GM21786 (cell line): ENCODE measurements around the gene EPHA7.

Experiments
- ATAC-seq: cut with Tn5 transposase; IDR thresholded peaks from one replicate; pipeline ENCODE4 v1.9.1; 2021; ENCODE audit not compliant: unreplicated experiment

Gene EPHA7

DNA sequence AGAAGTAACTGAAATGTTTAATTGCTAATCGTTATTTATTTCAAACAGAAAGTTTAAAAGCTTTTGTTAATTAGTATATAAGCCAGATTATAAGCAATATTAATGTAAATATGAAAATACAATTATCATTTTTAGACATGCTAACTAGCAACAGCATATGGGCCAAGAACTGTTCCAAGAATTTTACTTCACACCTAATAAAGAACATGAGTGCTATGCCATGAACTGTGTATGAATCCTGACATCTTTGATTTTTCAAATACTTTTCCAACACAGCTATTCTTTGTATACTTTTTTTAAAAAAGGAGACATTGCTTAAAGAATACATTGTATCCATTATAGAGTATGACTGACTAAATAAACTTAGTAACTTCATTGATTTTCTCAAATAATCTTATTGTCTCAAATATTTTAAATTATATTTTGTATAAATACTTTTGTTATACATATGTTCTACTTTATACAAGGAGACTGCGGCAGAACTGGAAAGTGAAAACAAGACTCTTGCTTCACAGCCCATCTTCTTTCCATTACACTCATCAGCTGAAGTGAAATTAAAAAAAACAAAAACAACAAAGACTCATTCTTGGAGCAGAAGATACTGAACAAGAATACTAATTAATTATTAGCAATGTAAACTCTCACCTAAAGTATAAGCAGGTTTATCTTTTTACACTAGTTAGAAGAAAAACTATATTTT is 89.9 kb downstream of the EPHA7 start:
- no peak for ATAC-seq

DNA sequence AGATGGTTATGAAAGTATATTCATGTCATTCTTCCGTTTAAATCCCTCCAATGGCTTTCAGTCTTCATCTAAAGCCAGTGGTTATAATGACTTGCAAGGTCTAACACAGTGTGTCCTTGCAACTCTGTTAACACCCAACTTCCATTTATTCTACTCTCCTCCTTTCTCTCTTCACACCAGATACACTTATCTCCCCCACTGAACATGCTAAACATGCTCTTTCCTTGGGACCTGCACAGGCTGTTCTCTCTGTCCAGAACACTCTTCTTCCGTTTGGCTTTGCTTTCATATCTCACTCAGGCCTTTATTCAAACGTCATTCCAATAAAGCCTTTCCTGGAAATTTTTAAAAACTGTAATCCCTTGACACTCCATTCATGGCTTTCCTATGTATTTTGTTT is 91.5 kb downstream of the EPHA7 start:
- no peak for ATAC-seq

DNA sequence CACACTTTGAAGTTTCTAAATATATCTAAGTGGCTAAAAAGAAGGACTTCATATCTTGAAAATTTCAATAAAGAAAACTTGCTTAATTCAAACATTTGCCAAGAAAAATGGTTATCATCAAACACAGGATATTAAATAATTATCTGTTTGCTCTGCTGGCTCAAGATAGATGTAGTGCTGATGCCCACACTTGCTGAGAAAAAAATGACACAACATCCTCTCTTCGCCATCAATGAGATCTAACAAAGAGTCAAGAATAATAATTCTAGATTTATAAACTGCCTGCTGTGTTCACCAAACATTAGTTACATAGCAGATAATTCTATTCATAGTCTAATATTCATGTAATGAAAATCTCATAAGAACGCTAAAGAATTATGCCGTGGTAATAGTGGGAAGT is 93.6 kb downstream of the EPHA7 start:
- no peak for ATAC-seq

DNA sequence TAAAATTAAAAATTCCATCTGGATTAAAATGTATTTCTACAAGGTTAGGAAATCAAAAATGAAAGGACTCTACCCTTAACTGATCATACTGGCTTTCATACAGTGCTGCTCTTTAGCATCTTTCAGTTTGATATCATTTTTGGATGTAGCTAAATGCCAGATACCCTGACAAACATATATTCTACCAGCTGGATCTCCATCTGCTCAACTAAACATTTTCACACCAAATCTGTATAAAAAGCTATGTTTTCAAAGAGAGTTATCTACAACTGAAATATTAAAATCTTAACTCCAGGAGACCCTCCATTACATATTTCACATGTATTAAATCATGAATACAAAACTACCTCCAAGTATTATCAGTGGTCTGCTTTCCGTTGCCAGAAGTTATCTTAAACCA is 95.7 kb downstream of the EPHA7 start:
- ATAC-seq, result no peak

DNA sequence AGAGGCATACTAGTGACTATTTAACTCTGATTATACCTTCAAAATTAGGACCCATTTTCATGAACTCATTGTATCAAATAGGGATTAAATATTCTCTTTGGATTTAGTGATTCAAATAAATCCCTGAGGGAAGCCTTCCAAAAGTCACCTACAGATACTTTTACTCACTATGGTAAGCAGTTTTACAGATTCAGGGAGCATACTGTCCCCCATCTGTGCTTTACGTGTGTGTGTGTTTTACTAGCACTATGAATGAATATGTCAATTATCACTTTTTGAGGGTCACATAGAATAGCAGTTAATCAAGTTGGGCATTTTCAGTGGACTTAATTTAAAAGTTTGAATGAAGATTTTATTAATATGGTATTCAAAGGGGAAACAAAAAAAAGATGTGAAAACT is 96.7 kb downstream of the EPHA7 start:
- no peak for ATAC-seq

DNA sequence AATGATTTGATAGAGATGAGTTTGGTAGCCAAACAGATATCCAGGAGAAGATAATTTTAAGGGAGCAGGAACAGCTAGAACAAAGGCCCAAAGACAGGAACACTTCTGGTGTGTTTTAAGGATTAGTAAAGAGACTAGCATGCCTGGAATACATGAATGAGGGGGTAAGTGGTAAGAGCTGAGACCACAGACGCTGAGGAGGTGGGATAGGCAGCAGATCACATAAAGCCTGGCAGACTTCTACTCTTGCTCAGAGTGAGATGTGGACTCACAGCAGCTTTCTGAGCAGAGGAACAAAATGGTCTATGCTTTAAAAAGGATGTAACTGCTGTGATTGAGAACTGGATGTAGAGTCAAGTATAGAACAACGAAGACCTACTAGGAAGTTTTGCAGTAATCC is 100.1 kb downstream of the EPHA7 start:
- ATAC-seq, result no peak

DNA sequence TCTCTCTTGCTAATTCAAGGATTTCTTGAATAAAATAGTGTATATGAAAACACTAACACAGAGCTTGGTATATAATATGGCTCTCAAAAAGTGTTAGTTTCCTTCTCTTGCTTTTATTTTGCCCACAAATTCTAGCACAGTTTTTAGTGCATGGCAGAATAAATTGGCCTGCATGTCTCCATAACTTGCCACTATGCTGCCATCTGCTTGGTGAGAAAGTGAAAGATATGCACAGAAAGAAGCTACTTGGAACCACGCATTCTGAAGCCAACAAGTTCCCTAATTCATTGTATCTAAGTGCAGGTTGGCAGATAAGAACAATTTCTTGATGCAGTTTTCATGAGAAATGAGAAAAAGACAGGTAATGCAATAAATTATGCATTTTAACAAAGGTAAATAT is 101.2 kb downstream of the EPHA7 start:
- no peak for ATAC-seq

DNA sequence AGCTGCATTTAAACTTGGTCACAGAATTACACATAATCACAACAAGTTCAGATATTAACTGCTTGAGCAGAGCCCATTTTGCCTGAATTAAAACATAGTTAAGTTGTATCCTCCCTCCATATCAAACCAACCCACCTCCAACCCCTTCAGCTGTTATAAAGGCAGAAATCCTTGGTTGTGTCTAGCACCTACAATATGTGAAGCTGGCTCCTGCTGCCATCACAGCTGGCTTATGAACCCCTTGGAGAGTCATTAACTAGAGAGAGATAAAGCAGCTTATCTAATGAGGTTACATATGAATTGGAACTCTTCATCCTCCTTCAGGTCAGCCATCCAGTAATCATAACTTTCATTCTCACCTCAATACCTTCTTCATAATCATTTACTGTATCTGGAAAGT is 101.8 kb downstream of the EPHA7 start:
- no peak for ATAC-seq

DNA sequence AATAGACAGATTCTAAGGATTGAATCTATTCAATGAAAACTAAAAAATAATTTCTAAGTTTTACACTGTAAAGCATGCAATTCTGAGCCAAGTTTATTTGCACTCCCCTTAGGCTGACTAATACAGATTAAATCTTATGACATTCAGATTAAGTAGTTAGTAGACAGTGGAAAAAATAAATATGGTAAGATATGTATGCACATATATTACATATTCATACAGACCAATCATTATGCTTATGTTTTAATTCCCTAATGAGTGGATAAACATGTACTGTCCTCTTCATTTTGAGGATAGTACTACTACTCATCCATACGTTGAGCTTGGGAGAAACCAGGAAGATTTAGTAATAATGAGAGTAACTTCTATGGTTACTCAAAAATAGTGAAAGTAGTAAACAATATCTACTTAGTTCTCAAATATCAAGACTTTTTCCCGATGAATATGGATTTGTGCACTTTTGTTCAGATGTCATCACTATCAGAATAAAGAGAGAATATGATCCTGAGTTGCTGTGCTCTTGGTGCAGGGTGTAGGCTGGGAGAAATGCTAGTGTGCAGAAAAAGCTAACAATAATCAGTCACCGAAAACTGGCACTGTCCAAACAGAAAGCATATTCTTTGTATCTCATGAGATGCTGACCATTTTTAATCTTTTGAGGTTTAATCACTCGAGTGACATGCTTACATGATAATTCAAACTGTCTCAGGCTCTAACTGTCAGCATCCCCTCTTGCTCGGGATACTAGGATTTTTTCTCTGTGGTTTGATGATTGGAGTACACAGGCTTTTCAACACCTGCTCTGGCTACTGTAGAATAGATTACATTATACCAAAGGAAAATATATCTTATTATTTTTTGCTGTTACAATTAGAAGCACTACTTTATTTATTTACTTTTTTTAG is 111.6 kb downstream of the EPHA7 start:
- no peak for ATAC-seq

DNA sequence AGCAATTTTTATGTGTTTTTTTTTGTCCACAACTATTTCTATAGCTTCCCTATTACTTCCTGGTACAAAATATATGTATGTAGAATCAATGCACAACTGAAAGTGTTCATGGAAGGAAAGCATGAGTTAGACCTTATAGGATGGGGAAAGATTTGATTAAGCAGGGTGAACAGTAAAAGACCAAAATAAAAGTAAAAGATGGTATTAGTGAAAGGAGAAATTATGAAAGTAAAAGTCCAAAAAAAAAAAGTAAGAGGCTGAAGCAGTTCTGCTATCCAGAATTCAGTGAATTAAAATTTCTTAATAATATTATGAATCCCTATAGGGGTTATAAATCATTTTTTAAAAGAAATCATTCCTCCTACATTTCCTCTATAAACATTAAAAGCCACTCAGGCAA is 114.3 kb downstream of the EPHA7 start:
- ATAC-seq, result no peak

DNA sequence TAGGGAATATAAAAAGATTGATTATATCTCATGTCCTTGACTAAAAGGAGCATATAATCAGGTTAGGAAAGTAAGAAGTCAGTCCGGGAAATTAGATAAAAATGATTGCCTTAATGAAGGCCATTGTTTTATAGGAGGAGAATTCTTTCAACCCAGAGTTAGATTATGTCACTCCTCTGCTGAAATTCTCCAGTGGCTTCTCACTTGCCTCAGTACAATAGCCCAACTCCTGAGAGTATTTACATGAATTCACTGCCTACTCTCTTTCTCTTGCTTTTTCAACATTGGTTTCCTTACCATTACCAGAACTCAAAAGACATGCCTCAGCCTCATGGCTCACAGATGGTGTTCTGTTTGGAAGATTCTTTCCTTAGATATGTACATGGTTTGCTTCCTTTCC is 114.9 kb downstream of the EPHA7 start:
- ATAC-seq, result no peak

DNA sequence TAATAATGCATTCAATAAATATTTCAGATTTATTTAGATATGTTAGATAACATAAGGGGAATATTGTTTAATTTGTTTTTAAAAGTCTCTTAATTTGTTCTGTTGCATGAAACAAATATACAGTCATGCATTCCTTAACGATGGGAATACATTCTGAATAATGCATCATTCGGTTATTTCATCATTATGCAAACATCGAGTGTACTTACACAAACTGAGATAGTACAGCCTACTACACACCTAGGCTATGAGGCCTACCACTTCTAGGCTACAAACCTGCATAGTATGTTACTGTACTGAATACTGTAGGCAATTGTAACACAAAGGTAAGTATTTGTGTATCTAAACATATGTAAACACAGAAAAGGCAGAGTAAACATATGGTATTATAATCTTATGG is 118.7 kb downstream of the EPHA7 start:
- no peak for ATAC-seq

DNA sequence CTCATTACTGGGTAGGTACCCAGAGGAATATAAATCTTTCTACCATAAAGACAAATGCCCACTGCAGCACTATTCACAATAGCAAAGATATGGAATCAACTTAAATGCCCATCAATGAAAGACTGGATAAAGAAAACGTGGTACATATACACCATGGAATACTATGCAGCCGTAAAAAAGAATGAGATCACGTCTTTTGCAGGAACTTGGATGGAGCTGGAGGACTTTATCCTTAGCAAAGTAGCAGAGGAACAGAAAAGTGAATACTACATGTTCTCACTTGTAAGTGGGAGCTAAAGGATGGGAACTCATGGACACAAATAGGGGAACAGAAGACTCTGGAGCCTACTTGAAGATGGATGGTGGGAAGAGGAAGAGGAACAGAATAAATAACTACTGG is 119.7 kb downstream of the EPHA7 start:
- ATAC-seq, result no peak

DNA sequence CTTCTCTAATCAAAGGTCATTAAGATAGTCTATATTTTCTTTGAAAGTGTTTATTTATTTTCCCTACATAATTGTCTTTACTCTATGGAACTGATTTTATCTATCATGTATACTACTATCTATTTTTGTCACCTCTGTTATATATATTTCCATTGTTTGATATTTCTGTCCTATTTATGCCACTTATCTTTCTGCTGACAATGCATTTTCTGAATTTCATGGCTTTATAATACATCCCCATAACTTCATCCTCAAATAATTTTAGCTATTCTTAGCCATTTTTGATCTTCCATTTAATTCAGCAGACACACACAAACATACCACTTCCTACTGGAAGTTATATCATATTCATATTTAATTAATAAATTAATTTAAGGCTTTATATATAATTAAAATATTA is 123.7 kb downstream of the EPHA7 start:
- ATAC-seq, result no peak

DNA sequence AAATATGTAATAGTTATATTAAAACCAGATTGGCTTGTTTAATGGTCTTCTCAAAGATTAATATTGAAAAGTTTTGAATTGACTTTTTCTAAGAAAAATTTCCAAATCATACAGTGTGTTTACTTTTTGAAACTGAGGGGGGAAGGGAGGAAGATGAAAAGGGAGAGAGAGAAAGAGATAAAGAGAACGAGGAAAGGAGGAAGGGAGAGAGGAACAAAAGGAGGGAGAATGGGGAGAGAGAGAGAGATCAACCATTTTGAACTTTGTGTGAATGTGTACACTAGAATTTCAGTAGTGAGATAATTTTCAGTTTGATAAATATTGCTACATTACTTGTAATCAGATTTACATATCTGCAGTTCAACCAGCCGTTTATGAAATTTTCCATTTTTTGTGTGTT is 124.5 kb downstream of the EPHA7 start:
- no peak for ATAC-seq

DNA sequence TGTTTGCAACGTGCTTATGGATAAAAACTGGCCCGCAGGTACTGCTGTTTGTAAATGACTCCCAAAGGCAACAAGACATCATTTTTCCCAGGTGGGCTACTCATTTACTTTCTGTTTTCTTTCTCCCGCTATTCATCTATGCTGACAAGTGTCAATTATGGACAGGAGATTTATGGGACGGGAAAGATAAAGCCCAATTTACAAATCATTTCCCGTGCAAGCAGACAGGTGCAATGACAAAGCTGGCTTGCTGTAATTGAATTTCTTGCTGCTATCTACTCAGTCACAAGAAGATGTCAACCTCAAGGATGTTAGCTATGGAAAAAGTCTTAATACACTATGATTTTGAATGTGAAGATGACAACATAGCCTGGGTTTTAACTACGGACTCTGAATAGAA is 125.5 kb downstream of the EPHA7 start:
- ATAC-seq, result no peak

DNA sequence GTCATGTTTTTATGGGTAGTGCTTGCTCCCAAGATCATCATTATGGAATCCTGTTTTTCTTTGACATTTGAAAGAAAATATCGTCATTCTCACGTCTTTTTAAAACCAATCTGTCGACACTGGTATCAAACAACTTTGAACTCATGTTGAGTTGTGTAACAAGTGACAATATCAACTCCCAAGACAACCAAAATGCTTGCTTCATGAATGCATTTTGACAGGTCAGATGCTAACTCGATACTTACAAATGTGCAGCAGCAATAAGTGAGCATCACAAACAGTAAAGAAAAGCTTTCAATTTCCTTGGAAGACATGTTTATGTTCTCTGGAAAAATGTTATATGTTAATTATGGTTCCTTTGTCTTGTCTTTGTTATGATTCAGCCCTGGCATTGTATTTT is 125.9 kb downstream of the EPHA7 start:
- ATAC-seq, result no peak

DNA sequence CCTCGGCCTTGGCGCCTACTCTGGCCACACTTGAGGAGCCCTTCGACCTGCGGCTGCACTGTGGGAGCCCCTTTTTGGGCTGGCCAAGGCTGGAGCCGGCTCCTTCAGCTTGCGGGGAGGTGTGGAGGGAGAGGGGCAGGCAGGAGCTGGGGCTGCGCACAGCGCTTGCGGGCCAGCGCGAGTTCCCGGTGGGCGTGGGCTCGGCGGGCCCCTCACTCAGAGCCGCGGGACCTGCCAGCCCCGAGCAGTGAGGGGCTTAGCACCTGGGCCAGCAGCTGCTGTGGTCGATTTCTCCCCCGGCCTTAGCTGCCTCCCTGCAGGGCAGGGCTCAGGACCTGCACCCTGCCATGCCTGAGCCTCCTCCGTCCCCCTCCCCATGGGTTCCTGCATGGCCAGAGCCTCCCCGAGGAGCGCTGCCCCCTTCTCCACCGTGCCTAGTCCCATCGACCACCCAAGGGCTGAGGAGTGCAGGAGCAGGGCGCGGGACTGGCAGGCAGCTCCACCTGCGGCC is 136.8 kb downstream of the EPHA7 start:
- no peak for ATAC-seq

DNA sequence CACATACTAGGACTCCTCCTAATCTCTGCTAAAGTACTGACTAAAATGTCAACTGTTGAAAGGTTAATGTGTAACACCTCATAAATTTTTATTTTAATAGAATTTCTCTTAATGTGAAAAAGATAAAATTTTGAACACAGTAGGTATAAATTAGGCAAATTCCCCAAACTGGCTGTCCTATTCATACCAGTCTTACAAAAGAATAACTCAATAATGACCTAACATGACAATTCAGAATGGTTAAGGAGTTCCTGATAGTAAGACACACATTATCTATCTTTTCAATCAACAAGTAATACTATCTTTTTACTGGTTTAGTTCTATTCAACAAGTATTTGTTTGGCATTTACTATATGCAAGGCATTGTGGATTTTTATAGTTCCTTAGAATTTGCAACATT is 141.1 kb downstream of the EPHA7 start:
- no peak for ATAC-seq

DNA sequence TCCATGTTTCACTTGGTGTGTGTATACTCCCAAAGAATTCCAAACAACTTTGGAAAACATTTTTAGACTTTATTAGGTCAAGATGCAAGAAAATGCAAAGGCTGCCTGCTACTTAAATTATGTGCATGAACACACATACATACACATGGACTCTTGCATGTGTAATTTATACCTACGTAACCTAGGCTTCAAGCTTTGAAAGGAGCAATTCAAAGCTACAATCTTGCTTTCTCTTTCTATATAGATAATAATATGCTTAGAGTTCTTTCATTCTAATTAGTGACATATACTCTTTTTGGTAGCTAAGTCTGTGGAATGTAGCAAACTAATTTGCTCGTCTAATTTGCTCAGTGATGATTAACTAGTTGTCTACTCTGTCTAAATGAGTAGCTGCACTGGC is 146.5 kb downstream of the EPHA7 start:
- ATAC-seq, result no peak

DNA sequence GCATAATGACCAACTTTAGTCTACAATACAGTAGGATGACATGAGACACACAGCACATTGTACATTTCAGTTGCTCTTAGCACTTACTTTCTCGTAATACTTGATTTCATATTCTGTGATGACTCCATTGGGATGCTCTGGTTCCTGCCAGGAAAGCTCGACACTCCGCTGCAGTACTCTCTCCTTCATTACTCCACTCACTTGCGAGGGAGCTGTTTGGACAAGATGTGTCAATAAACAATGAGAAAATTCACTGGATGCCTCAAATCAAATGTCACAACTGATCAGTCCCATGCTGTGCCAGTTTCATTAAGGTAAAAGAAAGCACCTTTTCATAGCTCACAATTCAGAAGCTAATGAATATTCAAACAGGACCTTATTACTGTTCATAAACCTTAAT is 147.1 kb downstream of the EPHA7 start:
- no peak for ATAC-seq

DNA sequence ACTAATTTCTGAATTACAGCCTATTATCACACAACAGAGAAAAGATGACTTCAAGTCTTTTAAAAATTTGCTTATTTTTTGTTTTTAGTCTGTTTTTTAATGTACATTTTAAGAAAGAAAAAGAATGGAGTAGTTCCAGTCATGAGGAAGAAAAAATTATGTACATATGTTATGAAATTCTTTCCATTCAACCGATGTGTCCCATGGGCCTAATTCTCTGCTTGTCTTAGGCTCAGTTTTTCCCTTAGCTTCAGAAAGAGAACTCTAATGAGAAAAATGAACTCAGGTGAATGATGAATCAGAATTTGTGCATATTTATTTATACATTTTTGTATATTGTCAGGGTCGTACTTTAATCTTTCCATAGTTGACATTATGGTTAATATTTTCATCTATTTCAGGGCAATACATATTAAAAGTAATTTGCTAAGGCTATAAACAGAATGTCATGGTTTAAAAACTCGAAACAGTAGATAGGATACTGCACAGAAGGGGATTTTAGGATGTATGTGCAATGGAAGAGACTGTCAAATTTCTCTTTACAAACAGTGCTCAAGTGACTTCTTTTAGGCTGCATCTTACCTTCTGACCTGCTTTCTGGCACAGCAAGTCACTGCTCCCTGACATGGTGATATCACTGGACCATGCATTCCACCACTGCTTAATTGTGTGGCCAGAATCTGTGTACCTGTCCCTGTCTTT is 153.1 kb downstream of the EPHA7 start:
- no peak for ATAC-seq
